Subcutaneous adipose tissue (tissue), 4 donors: ENCODE data around the gene ABHD16A. TPM values are rescaled to one million over a fixed set of nuclear protein-coding genes. Genes with fewer than 3 reads are reported as not detected.

Source experiments
- total RNA-seq, 4 donors: library from RNA; depleted of rRNA; stranded (reverse); fragments of >200 nt; gene quantifications; one replicate each; pipeline ENCODE4 v1.1.0, GENCODE V29; 2016
- TF ChIP-seq, protein P1 (sequence below): fragments of 450-650 bp; IDR thresholded peaks from one replicate; pipeline ENCODE4 v1.5.1; 2016; ENCODE audit warnings: low read depth, mild to moderate bottlenecking, control low read depth, antibody characterized with exemption, moderate library complexity

ABHD16A gene
- total RNA-seq, 4 donors from 2014 or later = 29.2 to 45.1 (median 35.6) TPM

GRCh38 chr6:31734821-31735406 is 31.8 kb upstream of the ABHD16A start:
- TF ChIP-seq, protein P1, sequence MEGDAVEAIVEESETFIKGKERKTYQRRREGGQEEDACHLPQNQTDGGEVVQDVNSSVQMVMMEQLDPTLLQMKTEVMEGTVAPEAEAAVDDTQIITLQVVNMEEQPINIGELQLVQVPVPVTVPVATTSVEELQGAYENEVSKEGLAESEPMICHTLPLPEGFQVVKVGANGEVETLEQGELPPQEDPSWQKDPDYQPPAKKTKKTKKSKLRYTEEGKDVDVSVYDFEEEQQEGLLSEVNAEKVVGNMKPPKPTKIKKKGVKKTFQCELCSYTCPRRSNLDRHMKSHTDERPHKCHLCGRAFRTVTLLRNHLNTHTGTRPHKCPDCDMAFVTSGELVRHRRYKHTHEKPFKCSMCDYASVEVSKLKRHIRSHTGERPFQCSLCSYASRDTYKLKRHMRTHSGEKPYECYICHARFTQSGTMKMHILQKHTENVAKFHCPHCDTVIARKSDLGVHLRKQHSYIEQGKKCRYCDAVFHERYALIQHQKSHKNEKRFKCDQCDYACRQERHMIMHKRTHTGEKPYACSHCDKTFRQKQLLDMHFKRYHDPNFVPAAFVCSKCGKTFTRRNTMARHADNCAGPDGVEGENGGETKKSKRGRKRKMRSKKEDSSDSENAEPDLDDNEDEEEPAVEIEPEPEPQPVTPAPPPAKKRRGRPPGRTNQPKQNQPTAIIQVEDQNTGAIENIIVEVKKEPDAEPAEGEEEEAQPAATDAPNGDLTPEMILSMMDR = no peak

GRCh38 chr6:31734247-31734820 is 31.2 kb upstream of the ABHD16A start:
- TF ChIP-seq, protein P1 = no peak

DNA sequence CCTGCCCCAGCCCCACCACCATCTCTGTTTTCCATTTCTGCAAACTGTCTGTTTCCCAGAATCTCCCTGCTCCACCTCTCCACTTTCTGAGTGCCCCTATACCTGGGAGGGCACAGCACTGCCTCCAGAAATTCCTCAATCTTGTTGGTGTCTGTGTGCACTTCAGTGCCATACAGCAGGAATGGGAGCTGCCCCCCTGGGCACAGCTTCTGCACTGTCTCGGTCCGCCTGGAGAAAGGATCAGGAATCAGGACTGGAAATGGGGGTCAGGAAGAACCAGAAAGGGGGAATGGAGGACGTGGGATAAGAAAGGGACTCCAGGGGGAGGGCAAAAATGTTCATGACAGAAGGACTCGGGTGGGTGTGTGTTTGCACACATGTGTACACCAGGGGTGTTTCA is 30.6 kb upstream of the ABHD16A start:
- TF ChIP-seq, protein P1 = no peak

GRCh38 chr6:31732029-31732428 is 28.9 kb upstream of the ABHD16A start:
- TF ChIP-seq, protein P1 = no peak

GRCh38 chr6:31730631-31731086 is 27.5 kb upstream of the ABHD16A start:
- TF ChIP-seq, protein P1 = no peak

DNA sequence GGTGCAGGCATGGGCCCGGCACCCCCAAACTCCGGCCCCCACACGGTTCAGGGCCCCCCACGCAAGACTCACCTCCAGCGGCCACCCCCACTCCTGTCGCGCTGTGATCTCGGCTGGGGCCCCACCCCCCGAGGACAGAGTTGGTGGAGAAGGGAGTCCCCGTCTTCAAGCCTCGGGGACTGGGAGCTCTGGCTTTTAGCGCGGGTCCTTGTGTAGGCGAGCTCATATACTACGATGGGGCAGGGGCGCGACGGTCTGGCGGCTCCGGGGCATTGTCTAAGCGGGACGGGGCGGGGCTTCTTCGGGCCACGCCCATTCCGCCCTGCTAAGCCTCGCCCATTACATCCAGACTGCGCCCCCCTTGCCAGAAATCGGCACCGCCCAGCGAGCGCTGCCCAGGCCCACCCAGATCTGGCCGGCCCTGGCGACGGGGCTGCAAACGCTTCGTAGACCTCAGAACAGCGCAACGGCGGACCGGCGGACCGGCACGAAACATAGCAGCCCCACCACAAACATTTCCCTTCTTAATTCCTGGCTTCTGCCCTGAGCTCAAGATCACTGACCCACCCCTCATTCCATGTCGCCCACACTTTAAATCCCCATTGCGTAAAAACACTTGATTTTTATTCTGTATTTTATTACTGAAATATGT is 27.0 kb upstream of the ABHD16A start:
- TF ChIP-seq, protein P1 = no peak

DNA sequence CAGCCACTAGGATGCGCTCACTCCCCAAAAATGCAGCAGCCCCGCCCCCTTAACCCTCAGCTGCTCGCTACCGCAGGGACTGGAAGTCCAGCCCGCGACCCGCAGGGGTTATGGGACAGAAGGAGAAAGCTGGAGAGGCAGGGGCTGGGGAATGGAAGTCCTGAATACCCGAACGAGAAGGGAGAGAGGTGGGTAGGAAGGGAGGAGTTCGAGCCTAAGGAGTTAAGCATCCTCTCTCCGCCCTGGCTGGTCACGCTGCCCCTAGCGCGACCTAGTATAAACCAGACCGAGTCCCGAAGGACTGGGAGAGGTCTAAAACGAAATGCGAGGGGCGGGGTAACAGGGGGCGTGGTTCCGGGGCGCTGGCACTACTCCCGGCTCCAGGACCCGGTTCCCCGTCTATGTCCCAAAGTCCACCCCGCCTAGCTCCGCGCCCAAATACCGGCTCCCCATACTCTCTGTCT is 26.4 kb upstream of the ABHD16A start:
- TF ChIP-seq, protein P1 = no peak
